T-helper 2 cell treated with Interferon-gamma antibody and Interleukin-4, amounts not matched to agents 5 μg/mL and 100 μg/mL, for 36 hours (primary cell): Measurements from ENCODE around the gene GNB1.
A peak's percentile ranks its signal among the peaks of the same experiment; 100 is the strongest.

ENCODE experiments used
- DNase-seq: peaks from one replicate; pipeline ENCODE4 v3.0.0; 2021; ENCODE audit warnings: low spot score
- H3K27ac Mint-ChIP-seq: one replicate; pipeline ENCODE4 v1.8.0; 2021; ENCODE audit warnings: mild to moderate bottlenecking, mixed read lengths
- H3K27me3 Mint-ChIP-seq: one replicate; pipeline ENCODE4 v1.8.0; 2021; ENCODE audit warnings: low read depth, mixed read lengths
- H3K36me3 Mint-ChIP-seq: one replicate; pipeline ENCODE4 v1.8.0; 2021; ENCODE audit warnings: low read depth, mixed read lengths
- H3K4me1 Mint-ChIP-seq: one replicate; pipeline ENCODE4 v1.8.0; 2021; ENCODE audit warnings: low read depth, mixed read lengths
- H3K4me3 Mint-ChIP-seq: one replicate; pipeline ENCODE4 v1.8.0; 2022; ENCODE audit warnings: mild to moderate bottlenecking, moderate library complexity, mixed read lengths
- H3K9me3 Mint-ChIP-seq: one replicate; pipeline ENCODE4 v1.8.0; 2021; ENCODE audit warnings: mixed read lengths

GNB1 gene

DNA sequence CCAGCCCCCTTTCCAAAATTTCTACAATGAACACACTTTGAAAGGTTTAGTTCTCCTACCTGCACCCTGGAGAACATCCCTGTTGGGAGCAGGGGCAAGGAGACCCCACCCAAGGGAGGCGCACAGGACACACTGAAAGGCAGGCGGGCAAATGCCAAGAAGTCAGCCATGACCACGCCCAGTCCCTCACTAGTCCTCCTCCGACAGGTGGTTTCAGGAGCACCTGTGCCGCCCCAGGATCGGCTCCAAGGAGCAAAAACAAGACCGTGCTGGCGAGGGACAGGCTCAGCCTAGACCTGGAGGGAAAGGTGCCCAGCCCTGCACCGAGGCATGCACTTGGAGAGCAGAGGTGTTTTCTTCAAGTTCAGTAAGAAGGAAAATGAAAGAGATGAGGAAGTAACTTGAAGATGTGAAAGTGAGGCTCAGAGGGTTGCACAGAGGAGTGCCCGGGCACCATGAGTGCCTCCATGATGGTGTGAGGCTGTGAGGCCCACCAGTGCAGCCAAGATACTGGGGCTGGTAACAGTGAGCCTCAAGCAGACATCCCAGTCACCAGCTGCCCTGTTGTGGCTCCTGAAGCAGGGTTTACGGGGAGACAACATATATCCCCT lies 93.1 kb downstream of the GNB1 start:
- Mint-ChIP-seq H3K27ac (no peak overlapping the region), H3K9me3 (no peaks in the 10 kb centered on the region)

DNA sequence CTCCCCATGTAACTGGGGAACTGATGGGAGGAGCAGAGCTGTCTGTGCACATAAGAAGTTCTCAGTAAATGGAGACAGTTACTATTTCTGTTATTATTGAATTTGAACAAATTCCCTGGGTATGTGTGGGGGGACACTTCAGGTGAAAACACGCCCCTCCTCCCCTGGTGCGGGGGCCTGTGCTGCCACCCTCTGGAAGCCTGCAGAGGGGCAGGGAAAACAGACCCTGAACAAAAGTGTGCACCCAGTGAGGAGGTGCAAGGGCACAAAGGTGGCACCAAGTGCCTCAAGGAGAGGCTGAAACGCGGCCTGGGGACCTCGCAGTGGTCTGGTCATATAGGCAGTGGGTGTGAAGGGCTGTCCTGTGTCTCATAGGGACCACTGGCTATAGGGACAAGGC lies 94.4 kb downstream of the GNB1 start:
- H3K9me3 Mint-ChIP-seq = no peaks in the 10 kb centered on the region
- H3K27ac Mint-ChIP-seq = peak overlapping the region; percentile 7
- peaks cover 59% of the 10 kb centered on the region for H3K36me3 Mint-ChIP-seq
- peaks cover 8% of the 10 kb centered on the region for H3K4me1 Mint-ChIP-seq
- no peak for DNase-seq
- H3K27me3 Mint-ChIP-seq = no peaks in the 10 kb centered on the region
- H3K4me3 Mint-ChIP-seq = no peak overlapping the region

More for the DNA sequence above, 93.1 kb downstream of the GNB1 start:
- Mint-ChIP-seq H3K4me1 (peaks cover 16% of the 10 kb centered on the region), H3K27me3 (no peaks in the 10 kb centered on the region), H3K36me3 (peaks cover 58% of the 10 kb centered on the region), H3K4me3 (no peak overlapping the region)
- no peak for DNase-seq

DNA sequence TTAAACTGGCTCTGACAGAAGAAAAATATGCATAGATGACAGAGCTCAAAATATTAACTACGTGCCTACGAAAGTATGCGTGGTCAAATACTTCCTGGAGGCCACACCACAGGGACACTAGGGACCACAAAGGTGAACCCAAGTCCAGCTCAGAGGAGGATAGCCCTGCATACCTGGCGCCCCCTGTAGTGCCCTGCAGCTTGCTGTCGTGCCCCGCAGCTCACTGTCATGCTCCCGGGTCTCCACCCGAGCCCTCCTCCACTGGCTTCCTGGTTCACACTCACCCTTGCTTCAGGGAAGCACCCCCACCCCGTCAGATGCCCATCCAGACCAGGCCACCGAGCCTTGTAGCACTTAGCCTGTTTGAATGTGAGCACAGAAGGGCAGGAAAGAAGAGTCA lies 95.9 kb downstream of the GNB1 start:
- Mint-ChIP-seq H3K36me3 (peaks cover 61% of the 10 kb centered on the region), H3K9me3 (no peaks in the 10 kb centered on the region), H3K4me1 (peaks cover 7% of the 10 kb centered on the region), H3K4me3 (no peak overlapping the region), H3K27me3 (no peaks in the 10 kb centered on the region), H3K27ac (no peak overlapping the region)
- no peak for DNase-seq

DNA sequence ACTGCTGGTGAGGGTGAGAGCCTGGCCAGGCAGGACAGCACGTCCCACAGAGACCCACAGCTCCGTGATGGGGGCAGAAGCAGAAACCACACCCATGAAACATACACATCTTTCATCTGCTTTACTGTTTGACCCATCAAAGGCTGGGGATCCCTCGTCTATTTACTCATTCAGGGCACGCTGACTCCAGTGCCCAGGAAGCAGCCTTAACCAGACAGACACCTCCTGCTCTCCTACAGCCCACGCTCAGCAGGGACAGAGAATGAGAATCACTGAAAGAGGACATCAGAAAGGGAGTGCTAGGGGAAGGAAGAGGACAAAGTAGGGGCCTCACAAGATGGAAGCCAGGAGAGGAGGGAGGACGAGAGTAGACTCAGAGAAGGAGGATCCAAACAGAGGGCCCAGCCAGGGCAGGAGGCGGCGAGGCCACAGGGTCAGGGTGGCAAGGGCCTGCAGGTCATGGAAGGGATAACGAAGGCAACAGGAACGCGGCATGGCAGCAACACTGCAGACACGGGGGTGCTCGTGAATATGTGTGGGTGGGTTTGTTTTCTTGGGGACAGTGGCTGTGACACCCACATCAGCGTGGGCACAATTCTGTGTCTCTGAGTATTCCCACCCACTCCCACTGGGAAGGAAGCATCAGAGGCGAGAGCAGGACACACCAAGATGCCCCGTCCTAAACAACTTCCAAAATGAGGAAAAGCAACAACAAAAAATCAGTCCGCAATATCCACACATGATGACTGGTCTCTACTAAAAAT lies 97.2 kb downstream of the GNB1 start:
- DNase-seq = no peak
- Mint-ChIP-seq H3K9me3 (no peaks in the 10 kb centered on the region), H3K27ac (peak overlapping the region; percentile 46), H3K4me3 (no peak overlapping the region), H3K4me1 (peaks cover 6% of the 10 kb centered on the region), H3K27me3 (no peaks in the 10 kb centered on the region), H3K36me3 (peaks cover 64% of the 10 kb centered on the region)

DNA sequence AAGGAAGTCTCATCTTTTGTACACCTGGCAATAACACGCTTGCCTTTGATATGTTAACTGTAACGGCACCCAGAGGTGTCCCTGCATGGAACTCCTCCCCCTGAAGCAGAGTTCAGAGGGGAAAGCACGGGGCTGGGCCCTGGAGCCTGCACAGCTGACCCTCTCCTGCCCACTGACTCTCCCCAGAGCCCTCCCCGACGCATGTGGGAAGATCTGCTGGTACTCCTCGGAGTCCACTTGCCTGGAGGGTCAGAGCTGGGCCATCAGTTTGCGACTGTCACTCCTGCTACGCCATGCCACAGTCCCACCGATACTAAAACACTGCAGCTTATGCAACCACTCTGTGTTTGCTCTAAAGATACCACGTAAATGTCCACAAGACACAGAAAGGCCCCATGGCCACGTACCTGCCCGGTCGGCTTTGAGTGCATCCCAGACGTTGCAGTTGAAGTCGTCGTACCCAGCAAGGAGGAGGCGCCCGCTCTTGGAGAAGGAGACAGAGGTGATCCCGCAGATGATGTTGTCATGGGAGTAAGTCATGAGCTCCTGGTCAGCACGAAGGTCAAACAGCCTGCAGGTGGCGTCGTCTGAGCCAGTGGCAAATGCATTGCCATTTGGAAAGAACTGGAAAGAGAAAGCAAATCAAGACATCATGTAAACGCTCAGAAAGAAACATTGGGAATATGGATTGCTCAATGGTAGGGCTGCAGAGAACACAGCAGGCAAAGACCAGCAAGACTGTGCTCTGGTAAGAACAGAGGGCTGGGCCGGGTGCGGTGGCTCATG lies 102.0 kb downstream of the GNB1 start:
- Mint-ChIP-seq H3K9me3 (no peaks in the 10 kb centered on the region), H3K36me3 (peaks cover 74% of the 10 kb centered on the region), H3K4me1 (peaks cover 2% of the 10 kb centered on the region), H3K27me3 (no peaks in the 10 kb centered on the region), H3K27ac (no peak overlapping the region), H3K4me3 (no peak overlapping the region)
- no peak for DNase-seq

DNA sequence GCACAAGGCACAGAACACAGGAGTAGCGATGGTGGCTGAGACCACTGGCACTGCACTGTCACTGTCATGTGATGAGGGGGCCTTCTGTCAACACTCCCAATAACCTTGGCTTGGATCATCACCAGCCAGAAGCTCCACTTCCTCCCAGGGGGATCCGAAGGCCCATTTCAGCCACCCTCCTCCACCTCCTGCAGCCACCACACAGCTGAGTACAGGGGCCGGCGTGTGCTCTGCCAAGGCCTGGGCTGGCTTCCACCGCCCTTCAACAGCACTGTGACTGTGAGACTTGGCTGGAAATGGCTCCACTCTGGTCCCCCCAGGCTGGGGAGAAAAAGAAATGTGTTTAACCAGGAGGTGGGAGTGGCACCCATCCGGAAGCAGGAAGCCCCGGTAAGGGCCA lies 102.8 kb downstream of the GNB1 start:
- no peaks in the 10 kb centered on the region for H3K9me3 Mint-ChIP-seq
- peaks cover 4% of the 10 kb centered on the region for H3K4me1 Mint-ChIP-seq
- DNase-seq = no peak
- H3K27ac Mint-ChIP-seq = no peak overlapping the region
- no peak overlapping the region for H3K4me3 Mint-ChIP-seq
- no peaks in the 10 kb centered on the region for H3K27me3 Mint-ChIP-seq
- peaks cover 67% of the 10 kb centered on the region for H3K36me3 Mint-ChIP-seq

DNA sequence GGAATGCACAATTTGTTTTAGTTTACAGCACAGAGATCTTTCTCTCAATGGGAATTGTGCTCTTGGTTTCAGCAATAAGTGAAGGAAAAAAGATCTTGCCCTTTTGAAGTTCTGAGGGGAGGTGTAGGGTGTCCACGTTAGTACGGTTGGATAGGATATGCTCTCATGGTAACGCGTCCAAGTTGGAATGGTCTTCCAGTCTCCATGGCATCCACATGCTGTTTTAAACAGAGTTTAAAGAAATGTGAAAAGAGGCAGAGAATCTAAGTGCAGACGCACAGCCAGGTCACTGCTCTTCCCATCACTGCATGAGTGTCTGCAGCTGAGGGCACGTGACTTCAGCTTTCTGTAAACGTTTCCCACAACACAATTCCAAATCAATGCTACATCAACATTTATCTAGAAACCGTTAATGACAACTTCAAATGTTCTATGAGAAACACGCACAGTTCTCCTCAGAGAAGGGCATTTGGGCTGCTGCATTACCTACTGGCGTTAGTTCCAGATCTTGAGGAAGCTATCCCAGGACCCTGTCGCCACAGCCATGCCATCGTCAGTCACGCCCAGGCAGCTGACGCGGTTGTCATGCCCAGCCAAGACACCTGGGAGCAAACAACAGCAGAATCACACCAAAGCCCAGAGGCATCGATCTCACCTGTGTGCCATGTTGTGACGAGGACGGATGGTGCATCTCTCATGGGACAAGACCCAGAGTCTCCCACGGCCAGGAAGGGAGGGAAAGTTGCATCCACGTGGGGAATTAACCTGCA lies 103.9 kb downstream of the GNB1 start:
- Mint-ChIP-seq H3K4me3 (no peak overlapping the region), H3K36me3 (peaks cover 56% of the 10 kb centered on the region), H3K9me3 (no peaks in the 10 kb centered on the region), H3K27ac (peak overlapping the region; percentile 38), H3K4me1 (peaks cover 9% of the 10 kb centered on the region), H3K27me3 (no peaks in the 10 kb centered on the region)
- no peak for DNase-seq

DNA sequence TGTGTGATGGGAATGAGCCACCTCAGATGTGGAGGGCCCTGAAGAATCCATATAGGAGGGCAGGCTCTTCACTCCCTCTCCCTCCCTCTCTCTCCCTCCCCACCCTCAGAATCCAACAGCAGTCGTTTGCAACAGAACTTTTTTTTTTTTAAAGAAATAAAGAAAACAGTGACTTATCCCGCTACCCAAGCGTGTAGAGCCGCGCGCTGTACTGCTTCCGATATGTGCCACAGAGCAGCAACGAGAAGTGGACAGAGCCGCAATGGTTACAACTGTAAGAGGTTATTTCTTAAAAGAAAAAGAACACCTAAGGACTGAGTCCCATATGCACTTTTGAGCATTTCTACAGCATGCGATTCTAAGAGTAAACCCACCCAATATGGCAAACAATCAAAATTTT lies 105.2 kb downstream of the GNB1 start:
- H3K36me3 Mint-ChIP-seq = peaks cover 50% of the 10 kb centered on the region
- DNase-seq = no peak
- H3K27ac Mint-ChIP-seq = no peak overlapping the region
- peaks cover 20% of the 10 kb centered on the region for H3K4me1 Mint-ChIP-seq
- H3K4me3 Mint-ChIP-seq = no peak overlapping the region
- no peaks in the 10 kb centered on the region for H3K9me3 Mint-ChIP-seq
- H3K27me3 Mint-ChIP-seq = no peaks in the 10 kb centered on the region

DNA sequence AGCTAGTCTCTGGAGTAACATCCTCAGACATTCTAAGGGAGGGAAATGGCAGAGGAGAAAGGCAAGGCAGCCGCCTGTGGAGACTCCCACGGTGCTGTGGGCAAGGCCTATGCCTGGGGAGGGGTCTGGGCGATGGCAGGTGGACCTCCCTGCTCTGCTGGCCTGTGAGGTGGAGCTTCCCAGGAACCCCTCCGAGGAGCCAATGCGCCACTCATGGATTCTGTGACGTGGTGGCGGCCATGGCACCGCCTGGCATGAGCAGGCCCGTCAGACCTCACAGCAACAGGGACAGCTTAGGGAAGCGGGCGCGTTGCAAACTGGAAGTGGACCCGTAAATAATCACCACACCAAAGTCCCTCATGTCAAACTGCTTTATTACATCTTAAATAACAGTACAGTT lies 106.0 kb downstream of the GNB1 start:
- peaks cover 27% of the 10 kb centered on the region for H3K4me1 Mint-ChIP-seq
- no peaks in the 10 kb centered on the region for H3K27me3 Mint-ChIP-seq
- peaks cover 43% of the 10 kb centered on the region for H3K36me3 Mint-ChIP-seq
- H3K4me3 Mint-ChIP-seq = no peak overlapping the region
- DNase-seq = no peak
- no peaks in the 10 kb centered on the region for H3K9me3 Mint-ChIP-seq
- H3K27ac Mint-ChIP-seq = no peak overlapping the region

DNA sequence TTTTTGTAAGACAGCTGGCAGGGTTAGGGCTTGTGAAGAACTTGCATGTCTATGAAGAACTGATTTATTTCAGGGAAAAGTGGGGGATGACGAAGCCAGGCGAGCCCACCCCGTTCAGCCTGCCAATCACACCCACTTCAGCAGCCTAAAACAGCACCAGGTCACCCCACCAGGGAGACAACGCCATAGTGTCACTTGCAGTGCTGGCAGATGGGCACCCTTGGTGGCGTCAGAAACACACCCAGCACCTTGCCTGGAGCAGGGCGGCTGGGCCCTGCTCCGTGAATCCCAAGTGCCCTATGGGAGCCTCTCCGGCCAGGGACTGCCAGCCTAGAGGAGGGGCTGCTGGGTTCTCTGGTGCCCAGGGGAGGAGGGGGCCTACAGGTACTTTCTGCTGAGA lies 107.6 kb downstream of the GNB1 start:
- H3K4me1 Mint-ChIP-seq = peaks cover 32% of the 10 kb centered on the region
- peak overlapping the region; percentile 76 for H3K27ac Mint-ChIP-seq
- no peaks in the 10 kb centered on the region for H3K9me3 Mint-ChIP-seq
- no peaks in the 10 kb centered on the region for H3K27me3 Mint-ChIP-seq
- peak overlapping the region; percentile 57 for H3K4me3 Mint-ChIP-seq
- peaks cover 29% of the 10 kb centered on the region for H3K36me3 Mint-ChIP-seq
- DNase-seq = no peak

DNA sequence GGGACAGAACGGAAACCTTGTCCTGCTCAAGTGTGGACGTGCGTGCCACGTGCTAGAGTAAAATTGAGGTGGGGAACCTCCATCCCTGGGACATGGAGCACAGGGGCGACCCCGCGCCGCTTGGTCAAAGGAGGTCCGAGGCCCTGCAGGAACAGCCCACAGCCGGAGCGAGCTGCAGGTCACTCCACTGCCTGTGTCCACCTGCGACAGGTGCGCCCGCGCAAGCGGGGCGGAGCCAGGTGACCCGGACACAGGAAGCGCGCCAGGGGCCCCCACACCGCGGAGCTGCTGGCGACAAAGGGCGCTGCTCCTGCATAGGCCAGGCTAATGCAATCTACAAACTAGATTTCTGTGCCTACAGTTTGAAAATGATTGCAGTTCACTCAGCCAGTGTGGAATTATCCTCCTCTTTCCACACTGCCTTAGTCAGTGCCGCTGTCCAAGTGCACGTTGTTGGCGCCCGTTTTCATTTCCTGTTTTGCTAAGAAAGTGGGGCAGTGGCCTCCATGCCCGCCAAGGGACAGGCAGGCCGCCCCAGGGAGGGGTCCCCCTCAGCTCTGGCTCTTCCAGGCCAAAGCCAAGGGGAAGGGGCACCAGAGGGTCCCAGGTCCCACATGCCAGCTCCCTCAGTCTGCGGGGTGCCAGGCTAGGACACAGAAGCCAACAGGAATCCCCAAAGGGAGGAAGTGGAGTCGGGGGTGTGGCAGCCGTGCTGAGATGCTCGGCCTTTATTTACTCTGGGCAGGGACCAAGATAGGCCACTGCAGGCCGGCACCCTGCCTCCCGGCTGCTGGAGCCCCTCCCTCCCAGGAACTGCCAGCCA lies 108.3 kb downstream of the GNB1 start:
- H3K27ac Mint-ChIP-seq = peak overlapping the region; percentile 76
- H3K4me3 Mint-ChIP-seq = peak overlapping the region; percentile 46
- H3K36me3 Mint-ChIP-seq = peaks cover 25% of the 10 kb centered on the region
- peaks cover 32% of the 10 kb centered on the region for H3K4me1 Mint-ChIP-seq
- H3K9me3 Mint-ChIP-seq = no peaks in the 10 kb centered on the region
- no peak for DNase-seq
- no peaks in the 10 kb centered on the region for H3K27me3 Mint-ChIP-seq

DNA sequence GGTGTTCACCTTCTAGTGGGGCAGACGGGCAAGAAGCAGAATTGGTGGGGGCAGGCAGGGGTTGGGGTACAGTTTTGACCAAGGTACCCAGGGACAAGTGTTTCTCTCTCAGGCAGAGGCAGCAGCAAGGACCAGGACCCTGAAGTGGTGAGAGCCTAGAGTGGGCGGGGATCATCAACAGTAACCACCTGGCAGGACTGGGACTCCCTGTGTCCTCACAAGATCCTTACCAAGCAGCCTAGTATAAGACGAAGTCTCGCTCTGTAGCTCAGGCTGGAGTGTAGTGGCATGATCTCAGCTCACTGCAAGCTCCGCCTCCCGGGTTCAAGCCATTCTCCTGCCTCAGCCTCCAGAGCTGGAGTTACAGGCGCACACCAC lies 109.4 kb downstream of the GNB1 start:
- H3K36me3 Mint-ChIP-seq = peaks cover 14% of the 10 kb centered on the region
- DNase-seq = no peak
- H3K4me1 Mint-ChIP-seq = peaks cover 39% of the 10 kb centered on the region
- peak overlapping the region; percentile 82 for H3K4me3 Mint-ChIP-seq
- no peaks in the 10 kb centered on the region for H3K9me3 Mint-ChIP-seq
- peak overlapping the region; percentile 92 for H3K27ac Mint-ChIP-seq
- no peaks in the 10 kb centered on the region for H3K27me3 Mint-ChIP-seq
